Fibroblast of peridontal ligament (primary cell): Measurements from ENCODE around the gene SLC24A4.

Experiments
- DNase-seq: peaks from one replicate; pipeline ENCODE4 v3.0.0-alpha.2; 2010; ENCODE audit errors: extremely low read depth

SLC24A4 gene, protein sequence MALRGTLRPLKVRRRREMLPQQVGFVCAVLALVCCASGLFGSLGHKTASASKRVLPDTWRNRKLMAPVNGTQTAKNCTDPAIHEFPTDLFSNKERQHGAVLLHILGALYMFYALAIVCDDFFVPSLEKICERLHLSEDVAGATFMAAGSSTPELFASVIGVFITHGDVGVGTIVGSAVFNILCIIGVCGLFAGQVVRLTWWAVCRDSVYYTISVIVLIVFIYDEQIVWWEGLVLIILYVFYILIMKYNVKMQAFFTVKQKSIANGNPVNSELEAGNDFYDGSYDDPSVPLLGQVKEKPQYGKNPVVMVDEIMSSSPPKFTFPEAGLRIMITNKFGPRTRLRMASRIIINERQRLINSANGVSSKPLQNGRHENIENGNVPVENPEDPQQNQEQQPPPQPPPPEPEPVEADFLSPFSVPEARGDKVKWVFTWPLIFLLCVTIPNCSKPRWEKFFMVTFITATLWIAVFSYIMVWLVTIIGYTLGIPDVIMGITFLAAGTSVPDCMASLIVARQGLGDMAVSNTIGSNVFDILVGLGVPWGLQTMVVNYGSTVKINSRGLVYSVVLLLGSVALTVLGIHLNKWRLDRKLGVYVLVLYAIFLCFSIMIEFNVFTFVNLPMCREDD

DNA sequence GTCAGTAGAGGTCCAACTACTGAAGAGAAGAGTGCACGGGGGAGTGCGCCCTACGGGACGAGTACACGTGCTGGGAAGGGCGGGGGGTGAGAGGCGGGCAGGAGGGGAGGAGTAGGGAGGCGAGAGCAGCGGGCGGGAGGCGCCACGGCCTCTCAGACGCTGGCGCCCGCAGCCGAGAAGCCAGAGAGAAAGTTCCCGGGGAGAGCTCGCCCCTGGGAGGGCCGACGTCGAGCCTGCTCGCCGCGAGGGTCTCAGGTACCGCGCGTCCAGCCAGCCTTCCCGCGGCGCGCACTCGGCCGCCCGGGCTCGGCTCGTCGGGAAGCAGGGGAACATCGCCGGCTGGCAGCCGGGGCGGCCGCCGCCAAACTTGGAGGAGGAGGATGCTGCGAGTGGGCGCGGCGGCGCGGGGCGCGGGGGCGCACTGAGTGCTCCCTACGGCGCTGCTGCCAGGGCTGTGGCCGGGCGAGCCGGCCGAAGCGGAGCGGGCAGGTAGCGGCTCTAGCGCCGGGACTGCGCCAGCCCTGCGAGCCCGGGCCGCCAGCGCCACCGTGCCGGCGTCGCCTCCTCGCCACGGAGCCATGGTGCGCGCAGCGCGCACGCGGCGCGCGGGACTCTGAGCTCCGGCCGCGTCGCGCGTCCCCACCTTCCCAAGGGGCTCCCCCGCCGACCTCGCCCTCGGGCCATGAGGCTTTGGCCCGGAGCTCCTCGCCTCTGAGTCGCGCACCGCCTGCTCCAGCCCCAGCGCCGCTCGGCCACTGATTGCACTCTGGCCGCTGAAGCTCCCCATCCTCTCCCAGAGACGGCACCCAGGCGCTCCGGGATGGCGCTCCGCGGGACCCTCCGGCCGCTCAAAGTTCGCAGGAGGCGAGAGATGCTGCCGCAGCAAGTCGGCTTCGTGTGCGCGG is at the start of gene SLC24A4:
SLC24A4 (plus strand) TSS at position 155 of the 905 bp plus-strand sequence; CDS start at position 821, 666 bp downstream.
- no peak for DNase-seq

DNA sequence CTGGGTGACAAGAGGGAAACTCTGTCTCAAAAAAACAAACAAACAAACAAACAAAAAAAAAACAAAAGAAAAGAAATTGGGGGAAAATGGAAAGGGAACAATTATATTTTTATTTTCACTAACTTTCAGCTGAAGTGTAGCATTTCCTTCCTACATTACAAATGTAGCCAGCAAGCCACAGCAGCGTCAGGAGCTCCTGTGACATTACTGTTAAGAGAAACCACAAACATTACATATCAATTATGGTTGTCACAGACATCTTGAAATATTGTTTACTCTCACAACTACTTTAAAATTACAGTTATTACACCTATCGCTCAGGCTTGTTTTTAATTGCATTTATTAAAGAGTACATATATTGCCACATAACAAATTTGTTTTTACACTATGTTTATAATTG is 49.8 kb upstream of the SLC24A4 start:
- no peak for DNase-seq

DNA sequence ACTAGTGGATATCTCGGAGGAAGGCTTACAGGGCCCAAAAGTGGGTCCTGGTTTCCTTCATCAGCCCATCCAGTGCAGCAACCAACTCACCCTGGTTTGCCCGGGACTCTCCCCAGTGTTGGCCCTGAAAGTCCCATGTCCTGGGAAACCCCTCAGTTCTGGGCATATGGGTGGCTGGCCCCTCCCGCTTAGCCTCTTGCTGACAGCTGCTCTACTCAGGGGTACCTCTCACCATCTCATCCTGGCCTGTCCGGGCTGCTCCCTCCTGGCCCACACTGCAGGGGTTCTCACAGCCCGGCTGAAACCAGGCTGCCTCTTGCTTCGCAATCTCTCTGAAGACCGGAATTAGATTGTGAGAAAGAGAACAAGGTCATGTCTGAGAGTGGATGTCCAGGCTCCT is 48.9 kb upstream of the SLC24A4 start:
- DNase-seq, result no peak

DNA sequence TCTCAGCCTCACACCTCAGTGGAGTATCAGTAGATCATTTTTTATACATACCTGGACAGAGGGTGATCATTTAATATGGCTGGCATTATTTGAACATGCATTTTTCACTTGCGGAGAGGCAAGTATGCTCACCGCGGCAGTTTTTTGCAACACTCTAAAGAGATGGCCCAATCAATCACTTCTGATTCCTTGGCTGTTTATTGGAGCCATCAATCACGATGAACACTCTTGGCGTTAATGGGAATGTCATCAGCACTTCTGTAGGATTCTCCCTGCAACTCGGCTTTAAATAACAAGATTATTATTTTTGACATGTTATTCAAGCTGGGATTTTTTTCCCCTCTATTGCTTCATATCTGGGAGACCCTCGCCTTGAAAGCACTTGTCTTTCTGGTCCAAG is 46.9 kb upstream of the SLC24A4 start:
- DNase-seq, result no peak

DNA sequence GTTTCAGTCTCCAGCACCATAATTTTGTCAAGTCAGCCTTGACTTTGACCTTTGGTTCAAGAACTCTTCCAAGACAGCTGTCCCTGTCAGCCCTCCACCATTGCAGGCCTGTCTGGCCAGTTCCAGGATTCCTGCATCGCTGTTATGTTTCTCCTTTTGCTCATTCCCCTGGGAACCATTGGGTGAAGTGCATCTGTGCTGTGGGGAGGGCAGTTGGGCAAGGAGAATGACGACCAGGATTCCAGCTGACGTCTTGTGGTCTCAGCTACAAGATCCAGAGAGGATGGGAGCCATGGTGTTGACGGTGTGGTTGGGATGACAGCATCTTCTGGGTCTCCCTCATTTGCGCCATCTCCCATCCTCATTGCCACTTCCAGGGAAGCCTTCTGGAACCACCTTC is 45.9 kb upstream of the SLC24A4 start:
- DNase-seq, result no peak

DNA sequence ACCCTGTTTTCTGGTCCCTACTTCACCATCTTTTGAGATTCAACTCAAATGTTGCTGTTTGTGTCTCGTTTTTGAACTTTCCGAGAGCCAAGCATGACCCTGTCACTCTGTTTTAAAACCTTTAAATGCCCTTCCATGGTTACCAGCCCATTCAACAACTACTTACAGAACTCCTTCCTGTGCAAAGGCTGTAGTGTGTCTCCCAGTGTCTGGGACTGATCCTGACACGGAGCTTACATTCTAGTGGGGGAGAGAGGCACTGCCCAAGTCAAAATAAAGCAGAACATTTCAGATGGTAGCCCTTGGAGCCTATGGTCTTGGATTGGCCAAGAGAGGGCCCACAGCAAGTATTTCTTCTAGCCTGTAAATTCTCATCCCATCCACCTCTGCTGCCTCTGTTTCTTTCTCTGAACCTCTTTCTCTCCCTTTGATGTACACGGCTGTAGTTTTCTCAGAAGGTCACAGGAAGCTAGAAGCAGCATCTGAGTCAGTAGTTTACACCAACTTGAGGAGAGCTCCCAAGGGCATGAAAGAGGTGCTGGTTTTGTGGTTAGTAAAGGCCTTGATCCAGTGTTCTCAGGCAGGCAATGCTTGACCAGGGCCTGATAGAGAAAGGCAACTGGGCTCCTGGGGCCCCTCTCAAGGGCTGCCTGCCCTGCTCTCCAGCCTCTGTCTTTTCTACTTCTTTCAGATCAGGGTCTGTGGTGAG is 42.3 kb upstream of the SLC24A4 start:
- no peak for DNase-seq

DNA sequence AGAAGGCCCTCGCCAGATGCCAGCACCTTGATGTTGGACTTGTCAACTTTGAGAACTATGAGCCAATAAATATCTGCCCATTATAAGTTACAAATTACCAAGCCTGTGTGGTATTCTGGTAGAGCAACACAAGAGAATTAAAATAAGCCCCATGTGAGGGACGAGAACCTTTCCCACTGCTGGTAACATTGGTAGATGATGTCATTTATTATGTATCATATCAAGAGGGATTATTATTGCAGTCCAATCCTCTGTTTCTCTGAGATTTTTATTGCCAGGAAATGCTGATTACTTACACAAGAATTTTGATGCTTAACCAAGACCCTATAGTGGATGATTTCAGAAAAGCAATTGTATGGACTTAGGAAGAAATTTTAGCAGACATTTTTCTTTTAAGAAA is 40.3 kb upstream of the SLC24A4 start:
- no peak for DNase-seq

DNA sequence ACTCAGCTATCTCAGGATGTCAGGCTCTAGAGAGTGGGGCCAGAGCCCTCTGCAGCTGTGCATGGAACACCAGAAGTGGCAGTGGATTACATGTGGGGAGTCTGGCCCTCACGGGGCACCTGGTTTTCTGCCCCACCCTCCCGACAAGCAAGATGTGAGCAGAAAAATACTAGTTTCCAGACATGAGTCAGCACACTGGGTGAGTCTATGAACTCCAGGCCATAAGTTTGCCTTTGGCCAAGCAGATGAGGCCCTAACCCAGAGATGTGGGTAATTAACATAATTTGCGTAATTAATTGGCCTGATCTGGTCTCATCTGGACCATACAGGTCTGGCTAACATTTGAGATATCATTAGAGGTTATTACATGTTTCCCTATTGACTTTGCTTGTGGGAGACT is 37.7 kb upstream of the SLC24A4 start:
- DNase-seq, result no peak

DNA sequence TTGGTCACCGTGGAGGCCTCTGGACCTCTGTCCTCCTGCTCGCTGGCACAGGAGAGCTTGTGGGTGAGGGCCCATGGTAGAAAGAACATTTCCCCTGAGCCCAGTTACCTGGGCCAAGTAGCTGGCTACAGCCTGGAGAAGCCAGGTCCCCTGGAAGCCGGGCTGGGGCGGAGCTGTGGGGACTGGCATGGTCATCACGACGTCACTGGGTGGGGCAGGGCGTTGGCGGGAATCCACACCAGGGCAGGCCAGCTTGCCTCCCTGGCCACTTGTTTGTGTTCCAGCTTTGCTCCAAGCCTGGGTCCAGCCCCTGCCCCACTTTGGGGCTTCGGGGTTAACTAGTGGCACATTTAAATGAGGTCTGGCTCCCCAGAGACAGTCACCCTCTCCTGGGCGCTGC is 35.0 kb upstream of the SLC24A4 start:
- DNase-seq, result no peak

DNA sequence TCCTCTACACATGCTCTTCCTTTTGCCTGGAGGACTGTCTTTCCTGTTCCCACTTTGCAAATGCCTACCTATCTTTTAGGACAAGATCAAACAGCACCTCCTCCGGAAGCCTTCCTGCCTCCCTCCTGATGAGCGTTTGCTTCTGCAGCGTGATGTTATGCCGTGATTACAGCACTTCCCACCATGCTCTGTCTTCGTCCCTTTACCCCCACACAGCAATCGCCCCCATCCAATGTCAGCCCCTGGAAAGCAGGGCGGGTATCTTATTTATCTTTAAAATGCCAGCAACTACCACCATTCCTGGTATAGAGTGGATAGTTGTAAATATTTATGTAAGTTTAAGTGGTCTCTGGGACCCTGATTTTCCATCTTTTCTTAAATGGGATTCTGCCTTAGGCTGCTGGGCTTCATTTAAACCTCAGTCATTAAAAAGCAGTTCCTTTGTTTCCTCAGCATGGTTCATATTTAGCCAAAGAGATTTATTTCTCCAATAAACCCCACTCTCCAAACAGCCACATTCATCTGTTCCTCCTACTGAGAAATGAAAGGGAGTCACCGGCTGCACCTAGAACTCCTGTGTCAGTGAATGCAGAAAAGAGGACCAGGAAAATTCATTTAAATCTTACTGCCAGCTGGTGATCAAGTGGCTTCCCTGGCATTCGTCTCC is 33.8 kb upstream of the SLC24A4 start:
- no peak for DNase-seq

DNA sequence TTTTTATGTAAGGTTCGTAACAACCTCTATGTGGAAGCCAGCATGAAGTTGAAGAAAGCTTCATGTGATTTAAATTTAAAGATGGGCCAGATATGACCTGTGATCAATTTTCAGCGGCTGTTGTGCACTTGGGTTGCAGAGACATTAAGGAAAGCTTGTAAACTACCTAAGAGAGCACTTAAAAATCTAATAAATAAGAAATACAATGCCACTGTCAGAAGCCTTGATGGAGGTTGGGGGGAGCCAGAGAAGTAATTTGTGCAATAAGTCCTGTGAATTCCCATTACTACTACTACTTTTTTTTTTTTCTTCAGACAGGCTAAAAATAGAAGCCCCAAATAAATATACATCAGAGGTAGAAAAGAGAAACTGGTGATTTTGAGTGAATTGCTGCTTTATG is 30.3 kb upstream of the SLC24A4 start:
- DNase-seq, result no peak

DNA sequence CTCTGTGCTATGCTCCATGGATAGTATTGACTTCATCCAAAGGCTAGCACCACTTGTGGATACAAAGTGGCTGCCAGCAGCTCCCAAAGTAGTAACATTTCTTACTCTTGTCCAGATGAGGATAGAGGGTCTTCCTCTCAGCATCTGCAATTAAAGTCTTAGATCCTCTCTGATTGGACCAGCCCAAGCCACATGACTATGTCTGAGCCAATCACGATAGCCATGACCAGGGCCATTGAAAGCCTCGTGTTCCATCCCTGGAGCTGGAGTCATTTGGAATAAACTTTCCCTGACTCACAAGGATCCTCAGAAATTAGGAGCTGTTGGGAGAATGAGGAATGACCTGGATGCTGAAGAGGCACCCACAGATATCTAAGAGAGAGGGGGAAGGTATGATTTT is 28.5 kb upstream of the SLC24A4 start:
- DNase-seq, result no peak

DNA sequence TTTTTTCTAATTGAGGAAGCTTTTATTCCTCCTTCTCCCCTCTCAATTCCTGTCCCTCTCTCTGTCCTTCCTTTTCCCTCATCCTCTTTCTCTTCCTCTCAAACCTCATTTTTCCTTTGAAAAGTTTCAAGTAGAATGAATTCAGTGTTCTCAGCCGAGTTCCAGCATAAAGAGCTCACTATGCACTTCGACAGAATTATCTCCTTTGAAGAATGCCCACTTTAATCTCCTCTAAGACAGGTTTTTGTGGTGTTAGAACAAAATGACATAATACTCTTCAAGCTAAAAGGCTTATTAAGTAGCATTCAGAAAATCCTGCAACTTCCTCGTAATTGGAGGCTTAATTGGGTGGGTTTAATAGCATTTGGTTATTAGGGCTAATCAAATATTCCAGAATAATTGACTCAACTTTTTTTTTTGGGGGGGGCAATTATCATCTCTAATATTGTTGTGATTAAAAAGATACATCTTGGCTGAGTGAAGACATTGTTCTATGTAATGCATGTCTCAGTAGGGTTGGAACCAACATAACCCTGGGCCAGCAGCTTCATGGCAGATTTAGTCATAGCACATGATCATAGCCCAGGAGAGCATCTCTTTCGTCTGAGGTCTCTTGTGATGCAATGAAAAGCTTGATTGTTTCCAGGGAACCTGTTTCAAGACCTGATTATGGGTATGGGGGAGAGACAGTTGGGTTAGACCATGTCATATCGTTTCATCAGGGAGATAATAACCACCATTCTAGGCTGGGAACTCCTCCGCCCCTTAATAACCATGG is 25.0 kb upstream of the SLC24A4 start:
- no peak for DNase-seq

DNA sequence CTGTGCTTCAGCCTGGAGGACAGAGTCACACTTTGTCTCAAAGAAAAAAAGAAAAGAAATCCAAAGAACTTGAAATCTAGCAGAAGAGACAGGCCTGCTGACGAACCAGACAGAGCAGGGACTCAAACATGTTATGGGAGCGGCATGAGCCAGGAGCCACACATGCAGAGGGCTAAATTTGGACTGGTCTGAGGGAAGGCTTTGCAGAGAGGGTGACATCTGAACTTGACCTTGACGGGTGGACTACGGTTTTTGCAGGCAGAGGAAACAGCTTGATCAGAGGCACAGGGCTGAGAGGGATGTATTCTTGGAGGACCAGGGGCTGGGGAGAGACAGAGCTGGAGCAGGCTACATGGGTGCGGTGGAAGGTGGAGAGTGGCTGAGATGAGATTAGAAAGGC is 20.5 kb upstream of the SLC24A4 start:
- DNase-seq, result no peak

DNA sequence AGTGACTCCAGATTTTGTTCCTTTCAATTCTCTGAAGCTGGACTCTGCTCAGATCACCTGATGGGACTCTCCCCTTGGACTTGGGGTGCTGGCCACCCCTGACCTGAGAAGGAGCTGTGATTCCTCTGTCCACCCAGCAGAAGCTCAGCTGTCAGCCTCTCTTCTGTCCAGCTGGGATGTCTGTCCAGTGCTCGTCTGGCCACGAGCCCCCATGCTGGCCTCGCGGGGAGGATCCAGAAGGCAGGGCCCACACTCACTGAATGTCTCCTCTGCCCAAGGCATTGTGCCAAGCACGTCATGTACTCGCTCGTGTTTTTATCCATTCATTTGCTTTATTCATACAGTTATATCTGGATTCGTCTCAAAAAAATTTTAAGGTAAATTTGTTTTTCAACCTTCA is 14.2 kb upstream of the SLC24A4 start:
- no peak for DNase-seq

DNA sequence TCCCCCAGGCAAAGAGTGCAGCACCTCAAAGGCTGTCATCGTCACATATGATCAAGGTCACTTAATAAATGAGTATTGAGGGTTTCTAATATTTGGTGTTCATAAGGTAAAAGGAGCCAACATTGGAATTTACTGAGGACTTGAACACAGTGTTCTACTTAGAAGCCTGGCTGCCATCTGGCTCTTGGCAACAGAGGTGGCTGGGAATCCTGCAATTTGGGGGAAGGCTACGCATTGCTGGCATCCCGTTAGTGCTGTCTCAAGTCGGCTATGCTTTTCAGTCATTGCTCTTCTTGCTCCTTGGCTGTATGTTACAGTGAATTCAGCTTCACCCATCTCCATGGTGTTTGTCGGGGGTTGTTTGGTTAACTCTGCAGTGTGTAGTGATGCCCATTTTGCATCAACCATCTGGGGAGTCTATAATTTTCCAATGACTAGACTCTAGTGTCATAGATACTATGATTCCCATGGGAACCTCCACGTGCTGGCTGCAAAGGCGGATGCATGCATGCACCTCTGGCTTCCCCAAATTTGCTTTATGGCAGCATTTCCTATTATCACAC is 12.9 kb upstream of the SLC24A4 start:
- no peak for DNase-seq

DNA sequence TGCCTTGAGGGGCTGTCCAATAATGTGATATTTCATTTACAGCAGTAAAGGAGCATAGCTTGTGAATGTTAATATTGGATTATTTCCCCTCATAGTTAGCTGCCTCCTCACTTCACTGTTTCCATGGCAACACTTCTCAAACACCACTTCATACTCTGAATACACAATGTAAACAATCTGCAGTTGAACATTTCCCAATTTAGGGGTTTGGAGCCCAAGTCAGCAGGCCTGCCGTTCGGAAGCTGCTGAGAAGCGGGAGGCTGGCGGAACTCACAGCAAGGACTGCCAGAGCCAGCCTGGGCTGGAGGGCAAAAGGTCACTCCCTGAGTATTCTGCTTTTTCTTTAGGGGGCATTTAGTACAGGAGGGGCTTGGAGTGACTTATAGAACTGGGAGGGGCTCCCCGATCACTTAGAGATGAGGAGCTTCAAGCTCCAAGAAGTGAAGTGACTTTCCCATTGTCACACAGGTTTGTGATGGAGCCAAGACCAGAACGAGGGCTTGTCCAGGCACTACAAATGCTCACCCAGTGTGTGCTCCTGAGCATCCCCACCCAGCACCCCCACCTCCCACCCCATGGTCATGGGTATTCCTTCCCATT is 12.1 kb upstream of the SLC24A4 start:
- peak; percentile 10 for DNase-seq

DNA sequence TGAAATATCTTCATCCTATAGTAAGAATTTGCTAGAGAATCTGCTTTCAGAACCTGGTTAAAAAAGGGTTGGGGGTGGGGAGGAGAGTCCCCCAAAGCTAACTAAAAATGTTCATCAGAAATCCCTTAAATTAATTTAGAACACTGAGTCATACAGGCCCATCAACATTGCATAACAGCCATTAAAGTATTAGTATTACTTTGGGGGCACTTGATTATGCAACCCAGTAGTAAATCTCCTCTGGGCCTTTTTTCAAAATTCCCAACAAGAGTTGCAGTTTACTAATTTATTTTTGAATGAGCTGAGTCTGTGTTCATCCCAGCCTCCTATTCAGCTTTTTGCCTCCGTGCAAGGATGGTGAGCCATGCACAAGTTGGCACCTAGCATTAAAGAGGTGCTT is 8.8 kb upstream of the SLC24A4 start:
- no peak for DNase-seq

DNA sequence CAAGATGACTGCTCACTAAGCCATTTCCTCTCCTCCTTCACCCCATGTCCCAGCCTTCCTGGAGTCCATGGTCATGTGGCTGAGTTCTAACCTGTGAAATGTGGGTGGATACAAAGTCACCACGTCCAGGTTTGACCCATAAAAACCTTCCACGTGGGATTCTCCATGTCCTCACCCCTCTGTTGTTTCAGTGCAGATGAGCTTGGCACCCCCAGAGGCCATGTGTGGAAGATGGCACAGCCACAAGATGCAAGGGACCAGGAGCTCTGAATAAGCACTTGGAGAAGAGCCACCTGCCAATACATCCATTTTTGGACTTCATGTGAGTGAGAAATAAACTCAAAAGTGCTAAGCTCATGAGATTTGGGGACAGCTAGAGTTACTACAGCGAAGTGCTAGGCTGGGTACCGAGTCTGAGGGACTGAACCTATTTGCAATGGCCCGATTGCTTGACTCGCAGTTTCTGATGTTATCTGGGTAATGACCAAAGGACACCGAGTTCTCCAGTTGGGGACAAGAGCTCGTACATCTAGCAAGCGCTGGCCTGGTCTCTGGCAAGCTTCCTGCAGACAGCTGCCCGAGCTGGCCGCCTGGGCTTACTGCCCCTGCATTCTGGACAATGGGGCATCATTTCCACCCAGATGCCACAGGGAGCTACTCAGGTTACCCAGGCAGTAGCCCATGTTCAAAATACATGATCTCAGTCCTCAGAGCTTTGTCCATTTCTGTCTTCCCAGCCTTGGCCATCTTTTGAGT is 7.7 kb upstream of the SLC24A4 start:
- no peak for DNase-seq
